ENCODE data around the gene NDUFV3. TPM values are rescaled to one million over a fixed set of nuclear protein-coding genes. Genes with fewer than 3 reads are reported as not detected.

Gene NDUFV3
- total and polyA plus RNA-seq, 8 donors = 19.2 to 51.3 (median 36.7) TPM

DNA sequence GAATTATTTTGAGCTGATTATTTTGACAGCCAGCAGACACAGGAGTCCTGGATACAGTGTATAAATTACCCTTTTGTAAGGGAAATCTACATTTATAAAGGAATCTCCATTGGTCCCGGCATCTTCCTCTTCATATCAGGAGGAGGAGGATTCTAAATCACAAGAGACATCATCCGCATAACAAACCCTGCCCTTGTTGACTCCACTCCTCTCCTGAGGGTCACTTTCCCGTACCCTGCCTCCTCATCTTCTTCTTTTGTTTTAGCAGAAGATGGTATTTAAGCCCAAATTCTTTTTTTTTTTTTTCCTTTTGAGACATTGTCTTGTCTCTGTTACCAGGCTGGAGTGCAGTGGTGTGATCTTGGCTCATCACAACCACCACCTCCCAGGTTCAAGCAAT, 66.6 kb downstream of the NDUFV3 start:
- no peak for DNase-seq
- no peaks in the 10 kb centered on the region for H3K27me3 ChIP-seq
- intact Hi-C loops (cut with DNase I; ENCODE audit: low total_unique reads) = no loop called here
- H3K4me1 ChIP-seq = peaks cover 0 to 7% (median 6%) of the 10 kb centered on the region in 4 donors
- no peak overlapping the region for H3K4me3 ChIP-seq
- no peak overlapping the region for H3K27ac ChIP-seq
- TF ChIP-seq, protein P1, sequence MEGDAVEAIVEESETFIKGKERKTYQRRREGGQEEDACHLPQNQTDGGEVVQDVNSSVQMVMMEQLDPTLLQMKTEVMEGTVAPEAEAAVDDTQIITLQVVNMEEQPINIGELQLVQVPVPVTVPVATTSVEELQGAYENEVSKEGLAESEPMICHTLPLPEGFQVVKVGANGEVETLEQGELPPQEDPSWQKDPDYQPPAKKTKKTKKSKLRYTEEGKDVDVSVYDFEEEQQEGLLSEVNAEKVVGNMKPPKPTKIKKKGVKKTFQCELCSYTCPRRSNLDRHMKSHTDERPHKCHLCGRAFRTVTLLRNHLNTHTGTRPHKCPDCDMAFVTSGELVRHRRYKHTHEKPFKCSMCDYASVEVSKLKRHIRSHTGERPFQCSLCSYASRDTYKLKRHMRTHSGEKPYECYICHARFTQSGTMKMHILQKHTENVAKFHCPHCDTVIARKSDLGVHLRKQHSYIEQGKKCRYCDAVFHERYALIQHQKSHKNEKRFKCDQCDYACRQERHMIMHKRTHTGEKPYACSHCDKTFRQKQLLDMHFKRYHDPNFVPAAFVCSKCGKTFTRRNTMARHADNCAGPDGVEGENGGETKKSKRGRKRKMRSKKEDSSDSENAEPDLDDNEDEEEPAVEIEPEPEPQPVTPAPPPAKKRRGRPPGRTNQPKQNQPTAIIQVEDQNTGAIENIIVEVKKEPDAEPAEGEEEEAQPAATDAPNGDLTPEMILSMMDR (IDR thresholded peaks at IDR 0.05) = no peak
- TF ChIP-seq POLR2A (IDR thresholded peaks at IDR 0.05) (no peak), EP300 (IDR thresholded peaks at IDR 0.05) (no peak), POLR2AphosphoS5 (IDR thresholded peaks at IDR 0.05) (no peak)
- H3K36me3 ChIP-seq = no peaks in the 10 kb centered on the region
- H3K9me3 ChIP-seq = no peaks in the 10 kb centered on the region
- 82 to 94% (median 88%) methylated on average over 3 of the region's 3 CpGs for WGBS, 5 donors

DNA sequence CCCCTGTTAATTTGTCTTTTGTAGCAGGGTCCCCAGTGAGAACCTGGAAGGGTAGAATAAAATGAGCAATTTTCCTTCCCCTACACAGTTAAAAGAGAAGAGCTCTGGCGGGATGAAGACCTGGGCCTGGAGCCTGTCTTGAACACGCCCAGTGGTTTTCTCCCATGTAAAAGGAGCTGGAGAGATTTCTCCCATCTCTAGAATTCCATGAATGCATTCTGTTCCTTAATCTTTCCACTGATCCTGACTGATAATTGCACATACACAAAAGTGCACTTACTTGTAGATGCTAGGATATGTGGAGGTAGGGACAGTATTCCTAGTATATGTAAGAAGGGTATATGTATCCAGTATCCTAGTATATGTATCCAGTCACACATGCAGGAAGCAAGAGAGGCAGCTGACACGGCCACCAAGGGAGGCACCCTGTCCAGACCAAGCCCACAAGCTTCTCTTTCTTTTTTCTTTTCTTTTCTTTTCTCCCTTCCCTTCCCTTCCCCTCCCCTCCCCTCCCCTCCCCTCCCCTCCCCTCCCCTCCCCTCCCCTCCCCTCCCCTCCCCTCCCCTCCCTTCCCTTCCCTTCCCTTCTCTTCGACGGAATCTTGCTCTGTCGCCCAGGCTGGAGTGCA, 69.4 kb downstream of the NDUFV3 start:
- no peak for DNase-seq
- H3K27ac ChIP-seq = no peak overlapping the region
- 74 to 89% (median 83%) methylated on average over 4 to 6 of the region's 6 CpGs for WGBS, 5 donors

More for the DNA sequence above, 69.4 kb downstream of the NDUFV3 start:
- H3K36me3 ChIP-seq = no peaks in the 10 kb centered on the region
- intact Hi-C loops (cut with DNase I; ENCODE audit: low total_unique reads) = no loop called here
- H3K9me3 ChIP-seq = no peaks in the 10 kb centered on the region
- no peaks in the 10 kb centered on the region for H3K4me1 ChIP-seq
- no peak for TF ChIP-seq POLR2A (IDR thresholded peaks at IDR 0.05)
- TF ChIP-seq, protein P1 (IDR thresholded peaks at IDR 0.05) = no peak
- no peak for TF ChIP-seq EP300 (IDR thresholded peaks at IDR 0.05)
- no peak for TF ChIP-seq POLR2AphosphoS5 (IDR thresholded peaks at IDR 0.05)
- H3K27me3 ChIP-seq = no peaks in the 10 kb centered on the region
- no peak overlapping the region for H3K4me3 ChIP-seq

Small RNAs within 50 kb of the gene (small RNA-seq; reads per million reads assigned to genes)
- gene MIR5692B = 0 reads per million in 4 donors

Other genes starting within 250 kb of the NDUFV3 start
- 10 to 100 TPM in 4 of 5 donors, 1 to 10 TPM in 1; 6.4 to 77.1 (median 16.8) TPM for gene PDE9A, start 239.7 kb upstream of the NDUFV3 start, total RNA-seq
- 10 to 100 TPM in 1 of 3 donors, 1 to 10 TPM in 2; 8.1 to 11.9 (median 9.0) TPM for gene PDE9A, start 239.7 kb upstream of the NDUFV3 start, polyA plus RNA-seq
- 100 to 1,000 TPM in 1 of 5 donors, 10 to 100 TPM in 2, 1 to 10 TPM in 2; 7.6 to 285 (median 21.5) TPM for gene WDR4, start 13.8 kb upstream of the NDUFV3 start, total RNA-seq
- 10 to 100 TPM in 1 of 3 donors, 1 to 10 TPM in 2; 7.5 to 10.4 (median 7.8) TPM for gene WDR4, start 13.8 kb upstream of the NDUFV3 start, polyA plus RNA-seq
- gene ERVH48-1, start 32.3 kb downstream of the NDUFV3 start, total RNA-seq = under 1 TPM in 1 of 5 donors, not detected in 4; 0.55 TPM
- gene ERVH48-1, start 32.3 kb downstream of the NDUFV3 start, polyA plus RNA-seq = not detected
- 10 to 100 TPM in 4 of 5 donors, 1 to 10 TPM in 1; 4.9 to 88.7 (median 16.5) TPM for gene PKNOX1, start 81.3 kb downstream of the NDUFV3 start, total RNA-seq
- gene PKNOX1, start 81.3 kb downstream of the NDUFV3 start, polyA plus RNA-seq = 10 to 100 TPM in 1 of 3 donors, 1 to 10 TPM in 2; 8.2 to 14.4 (median 9.1) TPM
- 10 to 100 TPM in 4 of 5 donors, 1 to 10 TPM in 1; 2.0 to 25.1 (median 19.1) TPM for gene CBS, start 182.5 kb downstream of the NDUFV3 start, total RNA-seq
- 10 to 100 TPM; 10.8 to 21.9 (median 15.7) TPM for gene CBS, start 182.5 kb downstream of the NDUFV3 start, polyA plus RNA-seq
- 100 to 1,000 TPM in 1 of 5 donors, 10 to 100 TPM in 4; 16.1 to 170 (median 25.7) TPM for gene U2AF1, start 214.3 kb downstream of the NDUFV3 start, total RNA-seq
- 10 to 100 TPM; 38.3 to 48.3 (median 42.3) TPM for gene U2AF1, start 214.3 kb downstream of the NDUFV3 start, polyA plus RNA-seq